DOHH2 (cell line): Measurements from ENCODE around the gene TMPRSS13.

Source experiments
- H3F3A ChIP-seq: fragments of 200-600 bp; sonication (generic), shearing (Covaris generic); 2 replicates; pipeline ENCODE4 v1.6.0; 2016; ENCODE audit warnings: antibody characterized with exemption, mild to moderate bottlenecking; ENCODE audit not compliant: control insufficient read depth, insufficient read depth
- H3K27ac ChIP-seq: fragments of 200-600 bp; sonication (generic); 2 replicates; pipeline ENCODE4 v1.5.1; 2014; ENCODE audit warnings: low read depth, mild to moderate bottlenecking, low read length, moderate library complexity
- H3K27me3 ChIP-seq: fragments of 200-600 bp; sonication (generic); 2 replicates; pipeline ENCODE4 v1.6.1; 2014; ENCODE audit warnings: mild to moderate bottlenecking, low read length, mixed read lengths; ENCODE audit not compliant: control insufficient read depth
- H3K36me3 ChIP-seq: fragments of 200-600 bp; sonication (generic); 2 replicates; pipeline ENCODE4 v1.6.1; 2014; ENCODE audit warnings: mild to moderate bottlenecking, low read length, moderate library complexity, mixed read lengths; ENCODE audit not compliant: control insufficient read depth
- H3K4me1 ChIP-seq: fragments of 200-600 bp; sonication (generic); 2 replicates; pipeline ENCODE4 v1.6.1; 2014; ENCODE audit warnings: mild to moderate bottlenecking, low read length, mixed read lengths; ENCODE audit not compliant: control insufficient read depth
- H3K4me2 ChIP-seq: fragments of 200-600 bp; sonication (generic); 2 replicates; pipeline ENCODE4 v1.6.0; 2014; ENCODE audit warnings: mild to moderate bottlenecking, low read length, moderate library complexity
- H3K4me3 ChIP-seq: fragments of 200-600 bp; sonication (generic); 2 replicates; pipeline ENCODE4 v1.5.1; 2014; ENCODE audit warnings: mild to moderate bottlenecking, low read length, mixed read lengths
- H3K79me2 ChIP-seq: fragments of 200-600 bp; sonication (generic); 2 replicates; pipeline ENCODE4 v1.6.1; 2014; ENCODE audit warnings: mild to moderate bottlenecking, low read length, mixed read lengths; ENCODE audit not compliant: control insufficient read depth
- H3K9me2 ChIP-seq: fragments of 200-600 bp; sonication (generic); replicated peaks from 2 replicates; pipeline ENCODE4 v1.6.1; 2014; ENCODE audit warnings: mild to moderate bottlenecking, low read length, mixed read lengths; ENCODE audit not compliant: control insufficient read depth
- H3K9me3 ChIP-seq: fragments of 200-600 bp; sonication (generic); 2 replicates; pipeline ENCODE4 v1.6.1; 2014; ENCODE audit warnings: antibody characterized with exemption, low read length, mixed read lengths; ENCODE audit not compliant: control insufficient read depth, insufficient read depth
- H4K20me1 ChIP-seq: fragments of 200-600 bp; sonication (generic); 2 replicates; pipeline ENCODE4 v1.6.0; 2014; ENCODE audit warnings: low read depth, mild to moderate bottlenecking, antibody characterized with exemption, low read length, moderate library complexity; ENCODE audit not compliant: control insufficient read depth, insufficient read depth
- EZH2phosphoT487 ChIP-seq: fragments of 200-600 bp; sonication (generic); IDR thresholded peaks from 2 replicates; pipeline ENCODE4 v1.6.1; 2017; ENCODE audit warnings: borderline replicate concordance, mild to moderate bottlenecking, antibody characterized with exemption, low read length, moderate library complexity, mixed read lengths
- TF ChIP-seq, protein P1 (sequence below): fragments of 200-600 bp; sonication (generic); IDR thresholded peaks from one replicate; pipeline ENCODE4 v1.5.1; 2014; ENCODE audit warnings: antibody characterized with exemption, mild to moderate bottlenecking, low read depth, low read length; ENCODE audit not compliant: poor library complexity, severe bottlenecking

The TMPRSS13 gene

DNA sequence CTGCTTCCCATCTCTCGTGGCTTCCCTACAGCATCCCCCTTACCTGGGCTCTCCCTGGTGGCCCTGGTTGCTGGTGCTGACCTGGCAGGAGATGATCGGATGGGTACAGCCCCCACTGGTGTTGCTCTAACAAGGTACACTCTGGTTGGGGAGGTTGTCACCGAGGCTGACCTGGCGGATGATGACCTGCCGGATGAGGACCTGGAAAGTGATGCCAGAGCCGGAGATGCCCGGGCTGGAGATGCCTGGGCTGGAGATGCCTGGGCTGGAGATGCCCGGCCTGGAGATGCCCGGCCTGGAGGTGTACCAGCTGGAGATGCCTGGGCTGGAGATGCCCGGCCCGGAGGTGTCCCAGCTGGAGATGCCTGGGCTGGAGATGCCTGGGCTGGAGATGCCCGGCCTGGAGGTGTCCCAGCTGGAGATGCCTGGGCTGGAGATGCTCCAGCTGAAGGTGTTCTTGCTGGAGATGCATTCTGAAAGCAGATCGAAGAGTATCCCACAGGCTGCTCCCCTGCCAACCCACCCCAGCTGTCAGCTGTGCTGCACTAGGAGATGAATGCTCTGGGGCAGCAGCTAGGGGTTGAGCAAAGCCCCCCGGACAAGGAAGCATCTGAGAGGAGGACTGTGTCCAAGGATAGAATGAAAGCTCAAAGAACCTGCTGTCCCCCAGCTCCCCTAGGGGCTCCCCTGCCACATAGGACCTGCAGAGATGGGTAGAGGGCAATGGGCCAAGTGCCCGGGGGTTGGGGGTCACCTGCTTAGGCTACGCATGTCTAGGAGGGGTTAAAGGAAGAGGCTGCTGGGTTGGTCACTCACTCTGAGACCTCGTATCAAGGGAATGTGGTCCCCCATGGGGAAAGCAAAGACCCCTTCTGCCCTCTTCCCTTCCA, 10.6 kb downstream of the TMPRSS13 start:
- H3K36me3 ChIP-seq, result no peaks in the 10 kb centered on the region
- no peaks in the 10 kb centered on the region for H3K4me1 ChIP-seq
- H3K4me3 ChIP-seq, result no peak overlapping the region
- H4K20me1 ChIP-seq, result no peaks in the 10 kb centered on the region
- H3K9me3 ChIP-seq, result no peaks in the 10 kb centered on the region
- no peaks in the 10 kb centered on the region; the same call in 1 of the 2 replicates for H3K27me3 ChIP-seq
- no peak overlapping the region for H3K4me2 ChIP-seq
- no peak overlapping the region for H3K27ac ChIP-seq
- TF ChIP-seq EZH2phosphoT487, result no peak
- TF ChIP-seq, protein P1, sequence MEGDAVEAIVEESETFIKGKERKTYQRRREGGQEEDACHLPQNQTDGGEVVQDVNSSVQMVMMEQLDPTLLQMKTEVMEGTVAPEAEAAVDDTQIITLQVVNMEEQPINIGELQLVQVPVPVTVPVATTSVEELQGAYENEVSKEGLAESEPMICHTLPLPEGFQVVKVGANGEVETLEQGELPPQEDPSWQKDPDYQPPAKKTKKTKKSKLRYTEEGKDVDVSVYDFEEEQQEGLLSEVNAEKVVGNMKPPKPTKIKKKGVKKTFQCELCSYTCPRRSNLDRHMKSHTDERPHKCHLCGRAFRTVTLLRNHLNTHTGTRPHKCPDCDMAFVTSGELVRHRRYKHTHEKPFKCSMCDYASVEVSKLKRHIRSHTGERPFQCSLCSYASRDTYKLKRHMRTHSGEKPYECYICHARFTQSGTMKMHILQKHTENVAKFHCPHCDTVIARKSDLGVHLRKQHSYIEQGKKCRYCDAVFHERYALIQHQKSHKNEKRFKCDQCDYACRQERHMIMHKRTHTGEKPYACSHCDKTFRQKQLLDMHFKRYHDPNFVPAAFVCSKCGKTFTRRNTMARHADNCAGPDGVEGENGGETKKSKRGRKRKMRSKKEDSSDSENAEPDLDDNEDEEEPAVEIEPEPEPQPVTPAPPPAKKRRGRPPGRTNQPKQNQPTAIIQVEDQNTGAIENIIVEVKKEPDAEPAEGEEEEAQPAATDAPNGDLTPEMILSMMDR, result no peak
- H3K79me2 ChIP-seq, result no peaks in the 10 kb centered on the region
- H3F3A ChIP-seq, result no peaks in the 10 kb centered on the region
- no peaks in the 10 kb centered on the region for H3K9me2 ChIP-seq

DNA sequence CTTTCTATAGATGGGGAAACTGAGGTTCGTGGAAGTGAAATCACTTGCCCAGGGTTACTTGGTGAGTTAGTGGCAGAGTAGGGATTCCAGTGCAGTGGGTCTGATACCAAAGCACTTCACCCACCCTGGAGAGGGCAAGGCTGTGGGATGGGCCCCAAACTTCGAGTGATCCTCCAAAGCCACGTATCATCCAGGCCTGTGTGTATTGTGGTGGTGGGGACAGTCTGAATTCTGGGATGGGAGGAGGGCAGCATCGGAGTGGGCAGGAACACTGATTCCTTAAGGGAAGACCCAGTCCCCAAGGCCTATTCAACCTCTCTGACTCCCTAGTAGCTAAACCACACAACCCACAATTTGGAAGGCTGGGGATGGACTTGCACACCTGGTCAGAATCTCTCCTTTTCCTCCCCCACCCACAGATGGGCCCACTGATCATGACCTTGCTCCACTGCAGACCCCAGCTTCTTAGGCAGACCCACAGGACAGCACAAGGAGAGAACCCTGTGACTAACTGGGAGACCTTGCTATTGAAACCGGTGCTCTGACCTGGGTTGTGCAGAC, 11.5 kb downstream of the TMPRSS13 start:
- Histone ChIP-seq H3K79me2 (no peaks in the 10 kb centered on the region), H3K4me3 (no peak overlapping the region), H4K20me1 (no peaks in the 10 kb centered on the region), H3K36me3 (no peaks in the 10 kb centered on the region), H3K27me3 (peaks cover 6% of the 10 kb centered on the region), H3K4me1 (no peaks in the 10 kb centered on the region), H3F3A (no peaks in the 10 kb centered on the region), H3K9me2 (no peaks in the 10 kb centered on the region), H3K4me2 (no peak overlapping the region), H3K9me3 (no peaks in the 10 kb centered on the region), H3K27ac (no peak overlapping the region)
- TF ChIP-seq, protein P1, result no peak
- no peak for TF ChIP-seq EZH2phosphoT487

DNA sequence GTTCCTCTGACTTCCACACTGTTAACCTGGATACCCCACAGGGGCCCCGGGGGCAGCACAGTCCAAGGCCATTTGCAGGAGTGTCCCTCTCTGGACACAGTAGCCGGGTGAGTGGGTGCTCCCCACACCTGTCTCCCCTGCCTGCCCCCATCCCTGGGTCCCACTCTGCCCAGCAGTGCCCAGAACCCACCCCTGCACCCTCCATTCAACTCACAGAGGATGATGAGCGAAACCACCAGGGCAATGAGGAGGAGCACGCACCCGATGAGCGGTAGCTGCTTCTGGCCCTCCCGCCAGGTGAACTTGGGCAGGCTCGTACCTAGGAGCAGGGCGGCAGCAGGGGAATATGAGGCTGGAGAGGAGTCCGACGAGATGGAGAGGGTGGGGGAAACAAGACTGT, 12.2 kb downstream of the TMPRSS13 start:
- H3K4me2 ChIP-seq, result no peak overlapping the region
- TF ChIP-seq, protein P1, result no peak
- TF ChIP-seq EZH2phosphoT487, result no peak
- H3K9me3 ChIP-seq, result no peaks in the 10 kb centered on the region
- H3K4me1 ChIP-seq, result no peaks in the 10 kb centered on the region
- H3K79me2 ChIP-seq, result no peaks in the 10 kb centered on the region
- no peaks in the 10 kb centered on the region for H4K20me1 ChIP-seq
- no peaks in the 10 kb centered on the region for H3K9me2 ChIP-seq
- H3K4me3 ChIP-seq, result no peak overlapping the region
- H3K27me3 ChIP-seq, result peaks cover 6% of the 10 kb centered on the region
- no peaks in the 10 kb centered on the region for H3K36me3 ChIP-seq
- H3K27ac ChIP-seq, result no peak overlapping the region
- no peaks in the 10 kb centered on the region for H3F3A ChIP-seq
